NCI-H748 treated with DMSO at 0.1 percent for 48 hours (cell line): ENCODE results near the gene TAB2.
A peak's percentile ranks its signal among the peaks of the same experiment; 100 is the strongest.
"Not testable (repeated sequence)": the region's sequence is repeated elsewhere in the genome, so short reads cannot be mapped to it uniquely, and the experiment has no call there.

Source experiments
- DNase-seq: peaks from one replicate; lab custom pipeline; 2025; lab: John Stamatoyannopoulos, UW

TAB2 gene

DNA sequence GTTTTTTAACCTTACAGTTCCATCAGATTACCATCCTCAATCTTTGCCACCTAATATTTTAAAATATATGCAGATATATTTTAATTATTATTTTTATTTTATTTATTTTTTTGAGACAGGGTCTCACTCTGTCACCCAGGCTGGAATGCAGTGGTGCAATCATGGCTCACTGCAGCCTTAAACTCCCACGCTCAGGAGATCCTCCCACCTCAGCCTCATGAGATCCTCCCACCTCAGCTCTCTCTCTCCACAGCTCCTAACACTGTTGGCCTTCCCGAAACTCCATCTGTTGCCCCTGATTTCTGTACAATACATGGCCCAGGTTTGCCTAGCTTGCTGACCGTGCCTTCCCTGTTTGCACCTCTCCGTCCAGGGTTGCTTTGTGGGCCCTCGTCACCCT is 4.4 kb upstream of the TAB2 start:
- no peak for DNase-seq

GRCh38 chr6:149313861-149314260 is 3.7 kb upstream of the TAB2 start:
- DNase-seq: no peak

GRCh38 chr6:149314325-149314905 is 3.1 kb upstream of the TAB2 start:
- DNase-seq: no peak

DNA sequence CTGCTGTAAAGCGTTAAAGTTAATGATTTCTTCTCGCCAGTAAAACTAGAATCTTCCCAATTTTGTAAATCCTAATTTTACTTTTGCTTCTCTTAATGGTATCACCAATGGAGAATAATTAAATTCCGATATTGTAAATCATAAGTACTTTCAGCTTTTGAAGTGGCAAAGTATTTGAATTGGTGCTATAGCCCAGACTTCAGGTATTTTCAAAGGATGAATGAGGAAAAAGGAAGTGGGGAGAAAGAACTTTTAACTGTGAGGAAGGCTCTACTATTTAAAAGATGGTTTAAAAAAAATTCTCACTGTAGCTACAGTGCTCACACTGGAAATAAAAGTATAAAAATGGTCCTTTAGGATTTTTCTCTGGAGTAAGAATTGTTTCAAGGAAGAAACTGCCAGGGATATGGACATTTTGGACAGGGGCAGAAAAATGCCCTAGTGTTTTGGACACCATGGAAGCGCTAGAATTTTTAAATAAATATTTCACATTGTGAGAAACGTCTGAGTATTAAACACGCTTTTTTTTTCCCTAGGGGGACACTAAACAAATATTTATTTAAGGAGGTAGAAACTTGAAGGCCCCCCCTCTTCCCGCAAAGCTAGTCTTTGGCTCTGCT is 1.3 kb upstream of the TAB2 start:
- DNase-seq: no peak

DNA sequence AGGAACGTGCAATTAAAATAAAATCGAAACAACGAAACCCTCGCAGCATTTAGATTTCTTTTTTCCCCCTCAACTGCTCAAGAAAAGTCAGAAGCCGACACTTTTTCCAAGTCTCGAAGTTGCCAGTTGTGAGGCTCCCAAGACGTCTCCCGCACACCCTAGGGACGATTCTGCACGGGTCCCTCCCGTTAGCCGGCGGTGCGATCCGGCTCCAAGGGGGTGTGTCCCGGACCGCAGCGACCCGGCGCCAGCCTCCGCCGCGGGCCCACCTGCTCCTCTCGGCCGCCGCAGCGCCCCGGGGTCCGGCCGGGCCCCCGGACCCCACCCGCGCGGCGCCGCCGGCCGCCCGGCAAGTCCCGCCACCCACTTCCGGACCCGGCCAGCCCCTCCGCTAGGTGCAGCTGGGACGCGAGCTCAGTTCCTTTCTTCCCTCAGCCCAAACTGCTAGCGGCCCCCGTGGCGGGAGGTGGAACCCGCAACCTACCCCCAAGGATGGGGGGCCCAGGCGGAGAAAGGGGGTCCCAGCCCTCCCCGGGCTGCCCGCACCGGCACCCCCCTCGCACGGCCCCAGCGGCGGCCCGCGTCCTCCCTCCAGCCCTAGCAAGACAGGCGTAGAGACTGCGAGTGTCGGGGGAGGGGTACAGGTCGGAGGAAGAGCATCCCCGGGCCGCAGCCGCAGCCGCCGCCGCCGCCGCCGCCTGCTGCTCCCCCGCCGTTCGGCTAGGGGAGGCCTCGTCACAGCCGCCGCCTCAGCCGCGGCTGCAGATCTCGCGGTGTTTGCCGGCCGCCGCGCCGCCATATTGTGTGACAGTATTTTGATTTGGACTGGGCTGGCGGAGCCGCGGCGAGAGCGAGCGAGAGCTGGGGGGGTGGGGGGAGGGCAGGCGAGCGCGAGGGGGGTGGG is 520 bp upstream of the TAB2 start:
- DNase-seq: peak; percentile 81

- peak; percentile 21 for DNase-seq
Measured at GRCh38 chr6:149318581-149319286, 1.2 kb downstream of the TAB2 start.

- no peak for DNase-seq
Measured at GRCh38 chr6:149319422-149319821, 1.9 kb downstream of the TAB2 start.

DNA sequence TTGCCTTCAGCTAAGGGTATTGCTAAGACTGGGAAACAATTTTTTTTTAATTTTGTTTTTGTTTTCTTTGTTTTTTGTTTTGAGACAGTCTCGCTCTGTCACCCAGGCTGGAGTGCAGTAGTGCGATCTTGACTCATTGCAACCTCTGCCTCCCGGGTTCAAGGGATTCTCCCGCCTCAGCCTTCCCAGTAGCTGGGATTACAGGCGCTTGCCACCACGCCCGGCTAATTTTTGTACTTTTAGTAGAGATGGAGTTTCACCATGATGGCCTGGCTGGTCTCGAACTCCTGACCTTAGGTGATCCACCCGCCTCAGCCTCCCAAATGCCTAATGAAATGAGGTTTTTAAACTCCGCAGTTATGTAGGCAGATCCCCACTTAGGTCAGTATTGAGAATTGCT is 2.5 kb downstream of the TAB2 start:
- DNase-seq: not testable (repeated sequence)

DNA sequence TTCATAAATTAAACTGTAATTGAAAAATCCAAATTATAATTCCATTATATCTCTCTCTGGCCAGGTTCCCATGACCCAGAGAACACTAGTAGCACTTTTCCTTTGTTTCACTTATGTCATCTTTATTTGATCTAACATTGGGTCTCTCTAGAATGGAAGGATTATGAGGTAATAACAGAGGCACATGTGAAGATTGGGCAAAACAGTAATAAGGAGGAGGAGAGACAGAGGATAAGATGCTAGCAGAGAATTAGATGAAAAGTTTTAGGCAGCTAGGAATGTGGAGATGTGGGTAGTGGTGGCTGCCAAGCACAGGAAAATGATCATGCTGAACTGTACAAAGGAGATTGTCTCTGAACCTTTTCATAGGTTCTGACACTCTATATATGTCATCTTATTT is 3.3 kb downstream of the TAB2 start:
- no peak for DNase-seq

DNA sequence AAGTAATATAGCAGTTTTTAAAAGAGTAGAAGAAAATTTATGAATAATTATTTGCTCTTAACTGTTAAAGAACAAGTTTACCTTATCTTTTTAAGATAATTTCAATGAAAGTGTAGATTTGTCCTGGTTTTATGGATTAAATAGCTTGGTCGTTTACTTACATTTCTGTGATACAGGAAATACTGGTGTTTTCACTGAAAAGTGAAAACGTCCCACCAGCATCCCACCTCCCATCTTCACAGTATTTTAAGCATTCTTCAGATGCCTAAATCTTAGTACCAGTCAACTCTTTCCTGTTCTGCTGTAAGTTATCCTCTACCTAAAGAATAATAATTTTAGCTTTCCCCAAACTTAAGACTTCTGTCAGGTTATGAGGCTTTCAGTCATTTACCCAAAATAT is 5.8 kb downstream of the TAB2 start:
- no peak for DNase-seq

- no peak for DNase-seq
Measured at GRCh38 chr6:149323925-149324324, 6.4 kb downstream of the TAB2 start.

- DNase-seq: no peak
Measured at GRCh38 chr6:149324428-149324827, 6.9 kb downstream of the TAB2 start.

- DNase-seq: no peak
Measured at GRCh38 chr6:149325648-149326236, 8.2 kb downstream of the TAB2 start.

DNA sequence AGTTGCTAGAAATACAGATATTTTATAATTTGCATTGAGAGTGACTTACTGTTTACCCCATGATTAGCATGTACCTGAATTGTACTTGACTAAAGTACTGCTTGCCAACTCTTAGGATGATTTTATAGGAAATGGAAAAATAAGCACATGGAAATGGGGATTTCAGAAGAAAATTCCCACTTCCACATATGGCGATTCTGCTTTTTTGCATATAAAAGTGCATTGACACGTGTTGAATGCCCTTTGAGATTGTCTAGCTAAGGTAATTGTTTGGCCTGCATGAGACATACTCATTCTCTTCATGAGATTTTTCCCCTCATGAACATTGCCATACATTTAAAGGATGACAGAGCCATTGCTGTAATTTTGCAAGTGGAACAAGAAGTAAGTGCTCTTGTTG is 10.1 kb downstream of the TAB2 start:
- no peak for DNase-seq

- no peak for DNase-seq
Measured at GRCh38 chr6:149328083-149328482, 10.6 kb downstream of the TAB2 start.

DNA sequence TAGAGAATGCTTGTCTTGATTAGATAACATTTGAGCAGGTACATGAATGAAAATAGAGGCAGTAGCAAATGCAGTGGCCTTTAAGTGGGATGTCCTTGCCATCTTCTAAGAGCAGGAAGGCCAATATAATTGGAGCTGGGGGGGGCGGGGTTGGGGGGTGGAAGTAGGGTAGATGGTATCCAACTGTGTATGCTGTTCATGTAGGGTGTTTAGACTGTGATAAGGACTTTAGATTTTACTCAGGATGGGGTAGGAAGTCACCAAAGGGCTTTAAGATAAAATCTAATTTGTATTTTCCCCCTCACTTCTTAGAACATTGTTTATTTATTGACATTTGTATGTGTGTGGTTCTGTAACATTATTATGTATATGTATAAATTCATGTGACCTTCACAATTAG is 12.0 kb downstream of the TAB2 start:
- DNase-seq: no peak

DNA sequence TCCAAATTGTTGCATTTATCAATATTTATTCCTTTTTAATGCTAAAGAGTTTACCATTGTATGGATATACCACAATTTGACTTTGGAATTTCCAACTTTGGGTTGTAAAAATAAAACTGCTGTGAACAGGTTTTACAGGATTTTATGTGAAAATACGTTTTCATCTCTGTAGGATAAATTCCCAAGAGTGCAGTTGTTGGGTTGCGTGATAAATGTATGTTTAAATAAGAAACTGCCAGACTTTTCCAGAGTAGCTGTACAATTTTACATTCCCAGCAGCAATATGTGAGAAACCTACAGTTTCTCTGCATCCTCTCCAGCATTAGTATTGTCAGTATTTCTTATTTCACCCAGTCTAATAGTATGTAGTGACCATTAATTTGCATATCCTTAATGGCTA is 12.6 kb downstream of the TAB2 start:
- DNase-seq: no peak

DNA sequence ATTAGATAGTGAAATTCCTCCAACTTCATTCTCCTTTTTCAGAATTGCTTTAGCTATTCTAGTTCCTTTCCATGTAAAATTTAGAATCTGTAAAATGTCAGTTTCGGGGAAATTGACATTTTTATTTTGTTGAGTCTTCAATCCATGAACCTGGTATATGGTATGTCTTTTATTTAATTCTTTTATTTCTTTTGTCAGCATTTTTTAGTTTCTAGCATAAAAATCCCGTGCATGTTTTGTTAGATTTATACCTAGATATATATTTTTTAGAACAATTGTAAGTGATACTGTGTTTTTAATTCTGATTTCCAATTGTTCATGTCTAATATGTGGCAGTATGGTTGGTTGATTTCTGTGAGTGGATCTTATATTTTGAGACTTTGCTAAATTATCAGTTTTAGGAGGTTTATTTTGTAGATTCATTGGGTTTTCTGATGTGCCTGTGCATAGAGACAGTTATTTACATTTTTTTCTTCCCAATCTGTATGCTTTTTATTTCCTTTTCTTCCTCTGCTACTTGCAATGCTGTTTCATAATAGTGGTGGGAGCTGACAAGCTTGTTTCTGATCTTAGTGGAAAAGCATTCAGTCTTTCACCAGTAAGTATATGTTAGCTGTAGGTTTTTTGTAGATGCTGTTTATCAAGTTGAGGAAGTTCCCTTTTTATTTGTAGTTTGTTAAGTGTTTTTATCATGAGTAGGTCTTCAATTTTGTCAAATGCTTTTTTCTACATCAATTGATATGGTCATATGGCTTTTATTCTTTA is 13.7 kb downstream of the TAB2 start:
- DNase-seq: no peak

- no peak for DNase-seq
Measured at GRCh38 chr6:149331871-149332270, 14.4 kb downstream of the TAB2 start.

DNA sequence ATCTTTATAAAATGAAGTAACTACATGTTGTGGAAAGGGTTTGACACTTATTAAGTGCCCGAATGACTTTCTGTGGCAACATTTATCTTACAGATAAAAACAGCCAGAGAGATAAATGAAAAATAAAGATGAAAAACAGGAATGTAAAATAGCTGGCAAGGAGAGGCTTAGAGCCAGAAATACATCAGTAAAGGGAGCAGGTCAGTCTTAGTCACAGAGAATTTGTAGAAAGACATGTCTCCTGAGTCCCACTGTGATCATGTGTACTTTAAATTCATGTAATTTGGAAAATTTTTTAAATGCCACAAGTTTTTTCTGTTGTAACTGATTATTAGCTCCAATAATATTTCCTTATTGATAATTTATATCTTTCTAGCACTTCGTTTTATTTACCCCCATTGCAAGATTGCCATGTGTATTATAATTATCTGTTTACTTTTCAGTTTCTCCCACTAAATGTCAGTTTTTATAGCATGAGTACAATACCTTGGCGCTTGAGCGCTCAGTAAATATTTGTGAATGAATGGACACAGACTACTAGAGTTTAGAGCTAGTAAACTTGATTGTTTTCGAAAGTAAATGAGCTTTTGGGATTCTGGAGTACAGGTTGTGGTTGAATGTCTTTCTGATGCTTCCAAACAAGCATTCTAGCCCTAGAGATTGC is 15.2 kb downstream of the TAB2 start:
- peak; percentile 87 for DNase-seq

DNA sequence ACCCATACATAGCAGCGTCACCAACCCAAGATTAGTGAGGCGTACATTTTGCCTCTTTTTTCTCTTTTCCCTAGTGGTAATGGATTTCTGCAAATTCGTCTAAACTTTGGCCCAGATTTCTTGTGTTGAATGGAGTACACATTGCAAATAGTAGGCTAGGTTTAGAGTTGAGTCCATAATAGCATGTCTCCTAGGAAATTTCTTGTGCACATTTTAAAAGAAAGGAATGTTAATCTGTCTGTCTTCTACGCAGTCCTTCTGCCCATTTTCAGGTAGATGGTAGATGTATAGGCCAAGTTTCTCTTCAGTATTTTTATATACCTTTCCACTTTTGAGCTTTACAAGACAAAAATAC is 15.7 kb downstream of the TAB2 start:
- DNase-seq: no peak
